ENCODE data around the gene SEMA3C. TPM values are rescaled to one million over a fixed set of nuclear protein-coding genes. Genes with fewer than 3 reads are reported as not detected.

Gene SEMA3C
- total and polyA plus RNA-seq, 8 donors = 0.28 to 11.3 (median 1.0) TPM

- H3K9me3 ChIP-seq = no peaks in the 10 kb centered on the region
- peaks cover 0 to 9% (median 0%) of the 10 kb centered on the region in 3 donors for H3K4me1 ChIP-seq
- ATAC-seq (no peak), DNase-seq (no peak), FAIRE-seq (no peak)
- intact Hi-C loops (cut with DNase I) = no loop called here
- H3K4me3 ChIP-seq = no peak overlapping the region
- no peak overlapping the region for H3K27ac ChIP-seq
- 61 to 68% methylated on average over 5 of the region's 5 CpGs for WGBS, 2 donors
- no peak for TF ChIP-seq CTCF (IDR thresholded peaks at IDR 0.05)
- H3K27me3 ChIP-seq = no peaks in the 10 kb centered on the region
- no peaks in the 10 kb centered on the region for H3K36me3 ChIP-seq
These were observed 100.7 kb downstream of the SEMA3C start for GRCh38 chr7:80818181-80818580.

GRCh38 chr7:80816806-80817205 is 102.0 kb downstream of the SEMA3C start:
- Histone ChIP-seq H3K36me3 (no peaks in the 10 kb centered on the region), H3K4me3 (no peak overlapping the region), H3K27ac (no peak overlapping the region), H3K27me3 (no peaks in the 10 kb centered on the region), H3K9me3 (no peaks in the 10 kb centered on the region), H3K4me1 (peaks cover 0 to 9% (median 0%) of the 10 kb centered on the region in 3 donors)
- DNase-seq = no peak
- no peak for FAIRE-seq
- intact Hi-C loops (cut with DNase I) = no loop called here
- TF ChIP-seq CTCF (IDR thresholded peaks at IDR 0.05) = no peak
- WGBS, 2 donors = 33 to 42% methylated on average over 2 of the region's 2 CpGs
- no peak for ATAC-seq

- FAIRE-seq = no peak
These were observed 103.1 kb downstream of the SEMA3C start for GRCh38 chr7:80815733-80816132.

GRCh38 chr7:80809545-80809944 is 109.3 kb downstream of the SEMA3C start:
- H3K4me3 ChIP-seq = no peak overlapping the region
- WGBS, 2 donors = 84 to 94% methylated on average over 1 of the region's 1 CpG
- intact Hi-C loops (cut with DNase I) = no loop called here
- no peak for FAIRE-seq
- H3K9me3 ChIP-seq = no peaks in the 10 kb centered on the region
- H3K4me1 ChIP-seq = no peaks in the 10 kb centered on the region
- no peak for DNase-seq
- H3K36me3 ChIP-seq = no peaks in the 10 kb centered on the region
- no peak overlapping the region for H3K27ac ChIP-seq
- no peaks in the 10 kb centered on the region for H3K27me3 ChIP-seq
- no peak for ATAC-seq
- no peak for TF ChIP-seq CTCF (IDR thresholded peaks at IDR 0.05)

More at GRCh38 chr7:80815733-80816132, 103.1 kb downstream of the SEMA3C start:
- Histone ChIP-seq H3K4me3 (no peak overlapping the region), H3K27me3 (no peaks in the 10 kb centered on the region), H3K9me3 (no peaks in the 10 kb centered on the region), H3K36me3 (no peaks in the 10 kb centered on the region), H3K4me1 (peaks cover 0 to 9% (median 0%) of the 10 kb centered on the region in 3 donors), H3K27ac (no peak overlapping the region)
- WGBS, 2 donors = 77 to 96% methylated on average over 1 of the region's 1 CpG
- TF ChIP-seq CTCF (IDR thresholded peaks at IDR 0.05) = no peak
- ATAC-seq (no peak), DNase-seq (no peak)
- intact Hi-C loops (cut with DNase I) = no loop called here

- no peak overlapping the region for H3K4me3 ChIP-seq
- DNase-seq (no peak), ATAC-seq (no peak), FAIRE-seq (no peak)
- intact Hi-C loops (cut with DNase I) = no loop called here
- H3K9me3 ChIP-seq = no peaks in the 10 kb centered on the region
- H3K36me3 ChIP-seq = no peaks in the 10 kb centered on the region
- no peak overlapping the region for H3K27ac ChIP-seq
- H3K4me1 ChIP-seq = no peaks in the 10 kb centered on the region
- no peak for TF ChIP-seq CTCF (IDR thresholded peaks at IDR 0.05)
- 74 to 76% methylated on average over 3 of the region's 3 CpGs for WGBS, 2 donors
- no peaks in the 10 kb centered on the region for H3K27me3 ChIP-seq
These were observed 111.5 kb downstream of the SEMA3C start for GRCh38 chr7:80807166-80807900.

Measured in pancreas (tissue), 10 donors.